Measurements from ENCODE around the gene FNIP1. TPM values are rescaled to one million over a fixed set of nuclear protein-coding genes. Genes with fewer than 3 reads are reported as not detected.
"Not testable (repeated sequence)": the region's sequence is repeated elsewhere in the genome, so short reads cannot be mapped to it uniquely, and the experiment has no call there.

The FNIP1 gene
- polyA plus RNA-seq, 1 donor = 21.4 TPM

GRCh38 chr5:131787736-131788135 is 9.1 kb downstream of the FNIP1 start:
- no peak for DNase-seq

GRCh38 chr5:131786900-131787692 is 9.7 kb downstream of the FNIP1 start:
- no peak for DNase-seq

- DNase-seq = no peak
Observed at GRCh38 chr5:131786036-131786435, 10.8 kb downstream of the FNIP1 start.

- DNase-seq = no peak
Observed at GRCh38 chr5:131783874-131784273, 12.9 kb downstream of the FNIP1 start.

GRCh38 chr5:131783357-131783756 is 13.5 kb downstream of the FNIP1 start:
- DNase-seq = no peak

GRCh38 chr5:131782717-131783116 is 14.1 kb downstream of the FNIP1 start:
- DNase-seq = no peak

GRCh38 chr5:131778141-131778540 is 18.7 kb downstream of the FNIP1 start:
- DNase-seq = not testable (repeated sequence)

- no peak for DNase-seq
Observed at GRCh38 chr5:131776450-131776849, 20.4 kb downstream of the FNIP1 start.

- no peak for DNase-seq
Observed at GRCh38 chr5:131774652-131775367, 22.0 kb downstream of the FNIP1 start.

GRCh38 chr5:131773805-131774204 is 23.0 kb downstream of the FNIP1 start:
- no peak for DNase-seq

GRCh38 chr5:131771692-131772091 is 25.1 kb downstream of the FNIP1 start:
- no peak for DNase-seq

GRCh38 chr5:131769961-131770360 is 26.9 kb downstream of the FNIP1 start:
- DNase-seq = no peak

- DNase-seq = no peak
Observed at GRCh38 chr5:131769336-131769735, 27.5 kb downstream of the FNIP1 start.

GRCh38 chr5:131767891-131768290 is 28.9 kb downstream of the FNIP1 start:
- no peak for DNase-seq

- no peak for DNase-seq
Observed at GRCh38 chr5:131766689-131767088, 30.1 kb downstream of the FNIP1 start.

- DNase-seq = no peak
Observed at GRCh38 chr5:131765261-131765660, 31.6 kb downstream of the FNIP1 start.

- no peak for DNase-seq
Observed at GRCh38 chr5:131763968-131764367, 32.8 kb downstream of the FNIP1 start.

GRCh38 chr5:131760793-131761192 is 36.0 kb downstream of the FNIP1 start:
- no peak for DNase-seq

- DNase-seq = no peak
Observed at GRCh38 chr5:131759704-131760103, 37.1 kb downstream of the FNIP1 start.

- DNase-seq = no peak
Observed at GRCh38 chr5:131758520-131758900, 38.3 kb downstream of the FNIP1 start.

- DNase-seq = no peak
Observed at GRCh38 chr5:131757830-131758519, 38.8 kb downstream of the FNIP1 start.

GRCh38 chr5:131756942-131757341 is 39.9 kb downstream of the FNIP1 start:
- DNase-seq = no peak

- DNase-seq = no peak
Observed at GRCh38 chr5:131754363-131754762, 42.5 kb downstream of the FNIP1 start.
